SK-N-MC (cell line): ENCODE measurements around the gene UQCRHL.

Source experiments
- EZH2 ChIP-seq: fragments of 200-600 bp; sonication (generic); IDR thresholded peaks from one replicate; pipeline ENCODE4 v1.6.1; 2017; ENCODE audit warnings: antibody characterized with exemption
- FOXP2 ChIP-seq: optimal IDR thresholded peaks from 2 replicates; pipeline ENCODE3; 2011; ENCODE audit warnings: mild to moderate bottlenecking, moderate library complexity; ENCODE audit not compliant: insufficient read depth; ENCODE audit errors: extremely low read length, control extremely low read depth
- POLR2AphosphoS5 ChIP-seq: IDR thresholded peaks from 2 replicates; pipeline ENCODE4 v1.6.1; 2012; ENCODE audit warnings: mild to moderate bottlenecking, low read depth, low read length, borderline replicate concordance

GRCh38 chr1:15802234-15802965, 5.0 kb downstream of the UQCRHL start:
- no peak for TF ChIP-seq POLR2AphosphoS5
- TF ChIP-seq EZH2 = no peak
- TF ChIP-seq FOXP2 = no peak
